WTC11 (cell line): Measurements from ENCODE around the gene VILL. TPM values are rescaled to one million over a fixed set of nuclear protein-coding genes. Genes with fewer than 3 reads are reported as not detected.

Experiments
- ATAC-seq: fragments of 200-7000 bp; cut with Tn5 transposase; 2 replicates; pipeline ENCODE4 v1.10.0; 2021; ENCODE audit warnings: mild to moderate bottlenecking, moderate library complexity
- CTCF ChIA-PET: fragments of 300-600 bp; sonication (Branson Sonifier 250); formaldehyde crosslinking; loops from one replicate; lab custom pipeline; 2021; ENCODE audit warnings: antibody characterized with exemption; lab: Charles Lee
- POLR2A ChIA-PET: fragments of 350-600 bp; sonication (Branson Sonifier 250); formaldehyde crosslinking; loops from one replicate; lab custom pipeline; 2021; ENCODE audit warnings: antibody characterized with exemption; lab: Charles Lee
- DNase-seq: peaks from one replicate; pipeline ENCODE4 v3.0.0; 2021; ENCODE audit warnings: low spot score
- H3K27ac Mint-ChIP-seq: 2 replicates; pipeline ENCODE4 v1.8.0; 2021; ENCODE audit warnings: mixed read lengths
- H3K27me3 Mint-ChIP-seq: 2 replicates; pipeline ENCODE4 v1.8.0; 2021; ENCODE audit warnings: low read depth, mild to moderate bottlenecking, moderate library complexity, mixed read lengths
- H3K36me3 Mint-ChIP-seq: 2 replicates; pipeline ENCODE4 v1.8.0; 2021; ENCODE audit warnings: mixed read lengths
- H3K4me1 Mint-ChIP-seq: 2 replicates; pipeline ENCODE4 v1.8.0; 2022; ENCODE audit warnings: mixed read lengths
- H3K4me3 Mint-ChIP-seq: 2 replicates; pipeline ENCODE4 v1.8.0; 2021; ENCODE audit warnings: mild to moderate bottlenecking, moderate library complexity, mixed read lengths
- H3K9me3 Mint-ChIP-seq: 2 replicates; pipeline ENCODE4 v1.8.0; 2021; ENCODE audit warnings: mixed read lengths
- CREM ChIP-seq: sonication (generic); formaldehyde crosslinking; IDR thresholded peaks from 2 replicates; pipeline ENCODE4 v1.8.1; 2022; ENCODE audit warnings: mild to moderate bottlenecking, missing genetic modification reagents, moderate library complexity
- E2F1 ChIP-seq: sonication (generic); formaldehyde crosslinking; IDR thresholded peaks from 2 replicates; pipeline ENCODE4 v1.8.0; 2022; ENCODE audit warnings: mild to moderate bottlenecking, missing genetic modification reagents
- ELF4 ChIP-seq: sonication (generic); formaldehyde crosslinking; IDR thresholded peaks from 2 replicates; pipeline ENCODE4 v1.8.1; 2022; ENCODE audit warnings: low read depth, mild to moderate bottlenecking, moderate library complexity, missing genetic modification reagents
- EMX1 ChIP-seq: fragments of 250-450 bp; sonication (Bioruptor Pico); IDR thresholded peaks from 2 replicates; pipeline ENCODE4 v1.8.0; 2021; ENCODE audit warnings: mild to moderate bottlenecking
- JAZF1 ChIP-seq: fragments of 250-450 bp; sonication (Bioruptor Pico); IDR thresholded peaks from 2 replicates; pipeline ENCODE4 v1.9.0; 2021; ENCODE audit warnings: moderate library complexity, mild to moderate bottlenecking, inconsistent platforms
- NFE2L1 ChIP-seq: sonication (generic); formaldehyde crosslinking; IDR thresholded peaks from 2 replicates; pipeline ENCODE4 v1.8.1; 2023; ENCODE audit warnings: missing genetic modification reagents
- NFYB ChIP-seq: sonication (generic); formaldehyde crosslinking; conservative IDR thresholded peaks from 2 replicates; pipeline ENCODE4 v1.8.0; 2022; ENCODE audit warnings: low read depth, missing genetic modification reagents
- PRDM15 ChIP-seq: sonication (generic); formaldehyde crosslinking; IDR thresholded peaks from 2 replicates; pipeline ENCODE4 v1.8.0; 2022; ENCODE audit warnings: missing genetic modification reagents
- TEAD1 ChIP-seq: sonication (generic); formaldehyde crosslinking; IDR thresholded peaks from 2 replicates; pipeline ENCODE4 v1.8.0; 2022; ENCODE audit warnings: mild to moderate bottlenecking, missing genetic modification reagents
- TP53 ChIP-seq: sonication (generic); formaldehyde crosslinking; IDR thresholded peaks from 2 replicates; pipeline ENCODE4 v1.8.1; 2023; ENCODE audit warnings: mild to moderate bottlenecking, missing genetic modification reagents
- USF1 ChIP-seq: sonication (generic); formaldehyde crosslinking; IDR thresholded peaks from 2 replicates; pipeline ENCODE4 v1.8.0; 2022; ENCODE audit warnings: mild to moderate bottlenecking, missing genetic modification reagents
- ZNF232 ChIP-seq: sonication (generic); formaldehyde crosslinking; IDR thresholded peaks from 2 replicates; pipeline ENCODE4 v1.8.0; 2022; ENCODE audit warnings: mild to moderate bottlenecking, missing genetic modification reagents
- ZNF396 ChIP-seq: fragments of 250-450 bp; sonication (Bioruptor Pico); IDR thresholded peaks from 2 replicates; pipeline ENCODE4 v1.8.0; 2021; ENCODE audit warnings: mild to moderate bottlenecking, moderate library complexity, borderline replicate concordance
- ZNF416 ChIP-seq: fragments of 250-450 bp; sonication (Bioruptor Pico); IDR thresholded peaks from 2 replicates; pipeline ENCODE4 v1.9.0; 2021; ENCODE audit warnings: mild to moderate bottlenecking, inconsistent platforms
- ZNF512 ChIP-seq: sonication (generic); formaldehyde crosslinking; IDR thresholded peaks from 2 replicates; pipeline ENCODE4 v1.8.1; 2022; ENCODE audit warnings: missing genetic modification reagents, borderline replicate concordance
- ZNF532 ChIP-seq: fragments of 250-450 bp; sonication (Bioruptor Pico); IDR thresholded peaks from 2 replicates; pipeline ENCODE4 v1.9.0; 2021; ENCODE audit warnings: mild to moderate bottlenecking, borderline replicate concordance
- total RNA-seq: library from RNA; stranded (reverse); gene quantifications from 3 replicates; pipeline ENCODE4 v1.2.3, GENCODE V29; 2021
- TF ChIP-seq, protein P1 (sequence below): sonication (generic); formaldehyde crosslinking; IDR thresholded peaks from 2 replicates; pipeline ENCODE4 v1.8.0; 2023; ENCODE audit warnings: missing genetic modification reagents
- TF ChIP-seq, protein P2 (sequence below): sonication (generic); formaldehyde crosslinking; IDR thresholded peaks from 2 replicates; pipeline ENCODE4 v1.8.0; 2023; ENCODE audit warnings: mild to moderate bottlenecking, missing genetic modification reagents

The VILL gene
- total RNA-seq, 1 experiment from 2014 or later = 4.7 TPM

- Mint-ChIP-seq H3K27me3 (no peaks in the 10 kb centered on the region), H3K9me3 (peaks cover 8% of the 10 kb centered on the region; the same call in 1 of the 2 replicates), H3K27ac (no peak overlapping the region), H3K4me3 (no peak overlapping the region), H3K4me1 (peaks cover 19% of the 10 kb centered on the region), H3K36me3 (peaks cover 19% of the 10 kb centered on the region)
- no peak for TF ChIP-seq ZNF396 (CRISPR knock-in tag)
- no peak for TF ChIP-seq TEAD1 (CRISPR knock-in tag)
- no peak for TF ChIP-seq E2F1 (CRISPR knock-in tag)
- TF ChIP-seq ELF4 (CRISPR knock-in tag) = no peak
- TF ChIP-seq ZNF512 (CRISPR knock-in tag) = no peak
- TF ChIP-seq ZNF416 (CRISPR knock-in tag) = no peak
- TF ChIP-seq TP53 = no peak
- no peak for TF ChIP-seq CREM
- TF ChIP-seq NFE2L1 (CRISPR knock-in tag) = no peak
- TF ChIP-seq NFYB (CRISPR knock-in tag) = no peak
- POLR2A ChIA-PET = no interaction called here
- CTCF ChIA-PET = interaction anchor here (1.3 kb wide), 1 partner anchor 13 kb away, joined by 5 read pairs; no protein-coding TSS in a partner anchor
- DNase-seq (no peak), ATAC-seq (no peak)
Observed at GRCh38 chr3:37953707-37954394, 36.7 kb upstream of the VILL start.

- Mint-ChIP-seq H3K27me3 (no peaks in the 10 kb centered on the region), H3K4me1 (peaks cover 19% of the 10 kb centered on the region), H3K36me3 (peaks cover 19% of the 10 kb centered on the region), H3K9me3 (peaks cover 8% of the 10 kb centered on the region; the same call in 1 of the 2 replicates), H3K27ac (no peak overlapping the region), H3K4me3 (no peak overlapping the region)
- ChIA-PET CTCF (interaction anchor here (1.3 to 3.0 kb wide), 2 partner anchors 12 to 19 kb away, joined by 5 to 12 read pairs; no protein-coding TSS in a partner anchor), POLR2A (no interaction called here)
- ATAC-seq = no peak
- DNase-seq = no peak
- TF ChIP-seq EMX1 = no peak
- TF ChIP-seq, protein P1, sequence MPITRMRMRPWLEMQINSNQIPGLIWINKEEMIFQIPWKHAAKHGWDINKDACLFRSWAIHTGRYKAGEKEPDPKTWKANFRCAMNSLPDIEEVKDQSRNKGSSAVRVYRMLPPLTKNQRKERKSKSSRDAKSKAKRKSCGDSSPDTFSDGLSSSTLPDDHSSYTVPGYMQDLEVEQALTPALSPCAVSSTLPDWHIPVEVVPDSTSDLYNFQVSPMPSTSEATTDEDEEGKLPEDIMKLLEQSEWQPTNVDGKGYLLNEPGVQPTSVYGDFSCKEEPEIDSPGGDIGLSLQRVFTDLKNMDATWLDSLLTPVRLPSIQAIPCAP (CRISPR knock-in tag) = no peak
- TF ChIP-seq ZNF232 (CRISPR knock-in tag) = no peak
- no peak for TF ChIP-seq ZNF532 (CRISPR knock-in tag)
- no peak for TF ChIP-seq JAZF1 (CRISPR knock-in tag)
- no peak for TF ChIP-seq USF1 (CRISPR knock-in tag)
- TF ChIP-seq, protein P2, sequence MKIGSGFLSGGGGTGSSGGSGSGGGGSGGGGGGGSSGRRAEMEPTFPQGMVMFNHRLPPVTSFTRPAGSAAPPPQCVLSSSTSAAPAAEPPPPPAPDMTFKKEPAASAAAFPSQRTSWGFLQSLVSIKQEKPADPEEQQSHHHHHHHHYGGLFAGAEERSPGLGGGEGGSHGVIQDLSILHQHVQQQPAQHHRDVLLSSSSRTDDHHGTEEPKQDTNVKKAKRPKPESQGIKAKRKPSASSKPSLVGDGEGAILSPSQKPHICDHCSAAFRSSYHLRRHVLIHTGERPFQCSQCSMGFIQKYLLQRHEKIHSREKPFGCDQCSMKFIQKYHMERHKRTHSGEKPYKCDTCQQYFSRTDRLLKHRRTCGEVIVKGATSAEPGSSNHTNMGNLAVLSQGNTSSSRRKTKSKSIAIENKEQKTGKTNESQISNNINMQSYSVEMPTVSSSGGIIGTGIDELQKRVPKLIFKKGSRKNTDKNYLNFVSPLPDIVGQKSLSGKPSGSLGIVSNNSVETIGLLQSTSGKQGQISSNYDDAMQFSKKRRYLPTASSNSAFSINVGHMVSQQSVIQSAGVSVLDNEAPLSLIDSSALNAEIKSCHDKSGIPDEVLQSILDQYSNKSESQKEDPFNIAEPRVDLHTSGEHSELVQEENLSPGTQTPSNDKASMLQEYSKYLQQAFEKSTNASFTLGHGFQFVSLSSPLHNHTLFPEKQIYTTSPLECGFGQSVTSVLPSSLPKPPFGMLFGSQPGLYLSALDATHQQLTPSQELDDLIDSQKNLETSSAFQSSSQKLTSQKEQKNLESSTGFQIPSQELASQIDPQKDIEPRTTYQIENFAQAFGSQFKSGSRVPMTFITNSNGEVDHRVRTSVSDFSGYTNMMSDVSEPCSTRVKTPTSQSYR (CRISPR knock-in tag) = no peak
- TF ChIP-seq PRDM15 (CRISPR knock-in tag) = no peak
Observed at GRCh38 chr3:37954881-37955280, 35.7 kb upstream of the VILL start.
